Sigmoid colon (tissue), 7 donors: Measurements from ENCODE around the gene ZNF543. TPM values are rescaled to one million over a fixed set of nuclear protein-coding genes. Genes with fewer than 3 reads are reported as not detected.

Source experiments
- DNase-seq: peaks from one replicate; pipeline ENCODE4 v3.0.0-alpha.2; 2019
- H3K27ac ChIP-seq, 4 donors: fragments of 200-600 bp; sonication (generic); one replicate each; pipeline ENCODE4 v1.5.1; 2016 to 2019; ENCODE audit warnings: mild to moderate bottlenecking in 1 of 4
- H3K27me3 ChIP-seq, 3 donors: fragments of 200-600 bp; sonication (generic); one replicate each; pipeline ENCODE4 v1.5.1; 2019; ENCODE audit warnings: mild to moderate bottlenecking in 1 of 3
- H3K36me3 ChIP-seq, 4 donors: fragments of 200-600 bp; sonication (generic); one replicate each; pipeline ENCODE4 v1.5.1; 2016 to 2019
- H3K4me1 ChIP-seq, 4 donors: fragments of 200-600 bp; sonication (generic); one replicate each; pipeline ENCODE4 v1.5.1; 2017 to 2019
- H3K4me3 ChIP-seq, 4 donors: fragments of 200-600 bp; sonication (generic); one replicate each; pipeline ENCODE4 v1.5.1; 2017 to 2019; ENCODE audit warnings: mild to moderate bottlenecking in 2 of 4, moderate library complexity in 1 of 4
- H3K9me3 ChIP-seq, 4 donors: fragments of 200-600 bp in 3 of 4; sonication (generic) in 3 of 4; one replicate each; pipeline versions ENCODE4 v1.5.1 to v1.6.1; 2013 to 2019
- EP300 ChIP-seq, 4 donors: sonication (generic); formaldehyde crosslinking; IDR thresholded peaks; one replicate each; pipeline ENCODE4 v1.6.1; 2017; ENCODE audit warnings: antibody characterized with exemption in 4 of 4
- POLR2A ChIP-seq, 2 donors: fragments of 450-650 bp; IDR thresholded peaks; one replicate each; pipeline ENCODE4 v1.6.1; 2016; ENCODE audit warnings: antibody characterized with exemption in 2 of 2, mild to moderate bottlenecking in 2 of 2, moderate library complexity in 2 of 2
- POLR2AphosphoS5 ChIP-seq, 4 donors: sonication (generic); formaldehyde crosslinking; IDR thresholded peaks; one replicate each; pipeline ENCODE4 v1.6.1; 2017; ENCODE audit warnings: antibody characterized with exemption in 4 of 4
- WGBS, 2 donors: extraction: QIAGEN DNeasy Blood & Tissue Kit; methylation state at CpG; one replicate each; pipeline ENCODE4 v1.1.7; 2013; 5-methylcytosine and 5-hydroxymethylcytosine counted together
- intact Hi-C: fragments of 100-400 bp; cut with DNase I; formaldehyde crosslinking; loops from one replicate; pipeline ENCODE4 v1.15.1; 2023
- polyA plus RNA-seq, 3 donors: library from polyadenylated mRNA; stranded (reverse); fragments of 200-250 nt; gene quantifications; one replicate each; pipeline ENCODE4 v1.2.3, GENCODE V29; 2013
- total RNA-seq, 4 donors: library from RNA; depleted of rRNA; stranded (reverse); fragments of >200 nt; gene quantifications; one replicate each; pipeline ENCODE4 v1.1.0, GENCODE V29; 2016
- TF ChIP-seq, protein P1 (sequence below), 4 experiments: fragments of 450-650 bp in 3 of 4; fragments of 200-600 bp in 1 of 4; IDR thresholded peaks; one replicate each; pipeline ENCODE4 v1.5.1; 2016 to 2019; ENCODE audit warnings: antibody characterized with exemption in 4 of 4, mild to moderate bottlenecking in 3 of 4, moderate library complexity in 2 of 4
- donor health status: healthy with polysubstance abuse.
- donor health status: Bipolar disorder and iron deficiency.
- donor health status: healthy.

The ZNF543 gene
- total and polyA plus RNA-seq, 7 donors = 0.46 to 8.1 (median 5.4) TPM

DNA sequence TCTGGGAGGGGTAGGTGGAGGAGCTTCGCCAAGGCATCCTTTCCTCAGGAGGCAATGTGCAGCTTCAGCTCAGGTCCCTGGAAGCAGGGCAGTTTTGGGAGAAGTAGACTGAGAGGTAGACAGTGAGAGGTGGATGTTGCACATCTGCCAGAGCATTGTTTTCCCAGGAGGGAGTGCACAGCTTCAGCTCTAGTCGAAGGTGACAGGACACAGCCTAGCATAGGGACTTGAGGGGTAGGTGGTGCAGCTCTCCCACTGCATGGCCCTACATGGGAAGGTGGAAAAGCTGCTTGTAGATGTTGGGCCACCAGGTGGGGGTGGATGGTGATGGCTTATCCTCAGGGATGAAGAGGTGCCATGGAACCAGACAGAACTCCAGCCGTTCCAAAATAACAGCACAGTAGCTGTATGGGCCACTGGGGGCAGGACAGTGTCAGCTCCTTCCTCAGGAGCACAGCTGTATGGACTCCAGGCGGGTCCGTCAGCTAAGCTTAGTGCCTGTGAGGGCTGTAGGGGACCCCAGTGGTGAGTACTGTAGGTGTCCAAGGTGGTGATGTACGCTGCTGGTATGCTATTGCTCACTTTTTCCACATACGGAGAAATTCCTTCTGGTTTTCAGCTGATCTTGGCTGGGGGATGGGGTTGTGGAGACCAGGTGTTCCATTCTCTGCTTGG, 17.4 kb upstream of the ZNF543 start:
- H3K36me3 ChIP-seq = peaks cover 0 to 56% (median 11%) of the 10 kb centered on the region in 4 donors
- TF ChIP-seq POLR2A (IDR thresholded peaks at IDR 0.05) = no peak
- H3K4me3 ChIP-seq = no peak overlapping the region
- no peaks in the 10 kb centered on the region for H3K27me3 ChIP-seq
- WGBS, 2 donors = 86 to 94% methylated on average over 7 of the region's 7 CpGs
- intact Hi-C loops = no loop called here
- H3K27ac ChIP-seq = no peak overlapping the region
- peaks cover 0 to 8% (median 0%) of the 10 kb centered on the region in 4 donors for H3K4me1 ChIP-seq
- DNase-seq = no peak
- H3K9me3 ChIP-seq = no peaks in the 10 kb centered on the region

DNA sequence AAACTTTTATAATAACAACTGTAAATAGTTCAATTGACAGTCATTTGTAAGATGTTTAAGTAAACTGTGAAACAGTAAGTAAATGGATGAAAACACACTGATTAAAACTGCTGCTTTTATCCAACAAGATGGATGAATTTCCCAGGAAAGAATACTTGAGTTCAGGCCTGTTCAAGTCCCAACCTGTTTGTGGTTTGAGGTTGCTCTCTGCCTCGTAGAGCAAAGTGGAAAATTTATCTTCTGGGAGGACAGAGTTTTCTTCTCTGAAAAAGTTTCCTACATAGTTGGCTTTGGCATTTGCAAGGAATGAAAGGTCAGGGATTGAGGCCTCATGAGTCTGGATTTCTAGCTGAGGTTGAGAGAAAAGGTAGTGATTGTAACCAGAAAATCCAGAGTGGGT, 15.2 kb upstream of the ZNF543 start:
- H3K27me3 ChIP-seq = no peaks in the 10 kb centered on the region
- no peak for DNase-seq
- TF ChIP-seq, protein P1, sequence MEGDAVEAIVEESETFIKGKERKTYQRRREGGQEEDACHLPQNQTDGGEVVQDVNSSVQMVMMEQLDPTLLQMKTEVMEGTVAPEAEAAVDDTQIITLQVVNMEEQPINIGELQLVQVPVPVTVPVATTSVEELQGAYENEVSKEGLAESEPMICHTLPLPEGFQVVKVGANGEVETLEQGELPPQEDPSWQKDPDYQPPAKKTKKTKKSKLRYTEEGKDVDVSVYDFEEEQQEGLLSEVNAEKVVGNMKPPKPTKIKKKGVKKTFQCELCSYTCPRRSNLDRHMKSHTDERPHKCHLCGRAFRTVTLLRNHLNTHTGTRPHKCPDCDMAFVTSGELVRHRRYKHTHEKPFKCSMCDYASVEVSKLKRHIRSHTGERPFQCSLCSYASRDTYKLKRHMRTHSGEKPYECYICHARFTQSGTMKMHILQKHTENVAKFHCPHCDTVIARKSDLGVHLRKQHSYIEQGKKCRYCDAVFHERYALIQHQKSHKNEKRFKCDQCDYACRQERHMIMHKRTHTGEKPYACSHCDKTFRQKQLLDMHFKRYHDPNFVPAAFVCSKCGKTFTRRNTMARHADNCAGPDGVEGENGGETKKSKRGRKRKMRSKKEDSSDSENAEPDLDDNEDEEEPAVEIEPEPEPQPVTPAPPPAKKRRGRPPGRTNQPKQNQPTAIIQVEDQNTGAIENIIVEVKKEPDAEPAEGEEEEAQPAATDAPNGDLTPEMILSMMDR (IDR thresholded peaks at IDR 0.05) = no peak
- TF ChIP-seq POLR2A (IDR thresholded peaks at IDR 0.05) (no peak), EP300 (IDR thresholded peaks at IDR 0.05) (no peak), POLR2AphosphoS5 (IDR thresholded peaks at IDR 0.05) (no peak)
- no peak overlapping the region for H3K27ac ChIP-seq
- H3K4me1 ChIP-seq = peaks cover 0 to 8% (median 0%) of the 10 kb centered on the region in 4 donors
- H3K9me3 ChIP-seq = no peaks in the 10 kb centered on the region
- H3K4me3 ChIP-seq = no peak overlapping the region
- 46 to 49% methylated on average over 1 of the region's 1 CpG for WGBS, 2 donors
- peaks cover 0 to 41% (median 8%) of the 10 kb centered on the region in 4 donors for H3K36me3 ChIP-seq
- intact Hi-C loops = no loop called here

DNA sequence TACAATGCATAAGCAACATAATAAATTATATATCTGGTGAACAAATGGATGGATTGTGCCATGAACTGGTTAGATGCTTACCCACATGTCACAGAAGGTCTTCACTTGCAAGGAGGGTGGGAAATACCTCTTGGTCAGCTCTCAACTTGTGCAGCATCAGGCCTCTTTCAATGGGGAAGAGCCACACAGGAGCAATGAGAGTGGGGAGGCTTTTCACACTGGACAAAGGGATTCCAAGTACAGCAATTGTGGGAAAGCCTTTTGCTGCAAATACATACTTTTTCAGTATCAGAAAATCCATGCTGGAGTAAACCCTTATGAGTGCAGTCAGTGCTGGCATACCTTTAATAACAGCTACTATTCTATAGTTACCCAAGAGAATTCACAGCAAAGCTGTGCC, 11.8 kb upstream of the ZNF543 start:
- intact Hi-C loops = no loop called here
- Histone ChIP-seq H3K4me3 (no peak overlapping the region), H3K36me3 (peaks cover 0 to 12% (median 1%) of the 10 kb centered on the region in 4 donors), H3K9me3 (no peaks in the 10 kb centered on the region), H3K27ac (no peak overlapping the region), H3K27me3 (no peaks in the 10 kb centered on the region), H3K4me1 (no peaks in the 10 kb centered on the region)
- TF ChIP-seq EP300 (IDR thresholded peaks at IDR 0.05) (no peak), POLR2AphosphoS5 (IDR thresholded peaks at IDR 0.05) (peak in 1 of 4 donors; percentile 7), POLR2A (IDR thresholded peaks at IDR 0.05) (no peak)
- TF ChIP-seq, protein P1 (IDR thresholded peaks at IDR 0.05) = no peak
- no peak for DNase-seq

DNA sequence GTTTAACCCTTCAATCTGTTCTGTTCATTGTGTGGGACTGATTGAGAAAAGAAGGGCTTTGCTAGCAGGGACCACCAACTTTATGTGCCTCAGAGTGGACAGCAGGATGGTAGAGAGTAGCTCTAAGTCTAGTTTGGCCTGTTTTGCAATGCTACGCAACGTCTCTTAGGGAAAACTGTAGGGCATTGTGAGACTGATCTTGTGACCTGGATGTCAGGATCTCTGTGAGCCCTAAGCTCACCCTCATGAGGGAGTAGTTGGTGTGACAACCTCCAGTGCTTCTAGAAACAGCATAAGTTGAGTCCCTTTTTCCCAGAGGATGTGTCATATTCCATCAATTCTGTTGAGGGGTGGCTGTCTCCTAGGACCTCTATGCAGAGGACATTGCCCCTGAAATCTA, 9.5 kb upstream of the ZNF543 start:
- DNase-seq = no peak
- Histone ChIP-seq H3K4me3 (no peak overlapping the region), H3K9me3 (no peaks in the 10 kb centered on the region), H3K27me3 (no peaks in the 10 kb centered on the region), H3K4me1 (no peaks in the 10 kb centered on the region), H3K36me3 (no peaks in the 10 kb centered on the region), H3K27ac (no peak overlapping the region)
- TF ChIP-seq, protein P1 (IDR thresholded peaks at IDR 0.05) = no peak
- TF ChIP-seq POLR2A (IDR thresholded peaks at IDR 0.05) (no peak), POLR2AphosphoS5 (IDR thresholded peaks at IDR 0.05) (no peak), EP300 (IDR thresholded peaks at IDR 0.05) (no peak)
- intact Hi-C loops = no loop called here
- 81 to 84% methylated on average over 2 of the region's 2 CpGs for WGBS, 2 donors

DNA sequence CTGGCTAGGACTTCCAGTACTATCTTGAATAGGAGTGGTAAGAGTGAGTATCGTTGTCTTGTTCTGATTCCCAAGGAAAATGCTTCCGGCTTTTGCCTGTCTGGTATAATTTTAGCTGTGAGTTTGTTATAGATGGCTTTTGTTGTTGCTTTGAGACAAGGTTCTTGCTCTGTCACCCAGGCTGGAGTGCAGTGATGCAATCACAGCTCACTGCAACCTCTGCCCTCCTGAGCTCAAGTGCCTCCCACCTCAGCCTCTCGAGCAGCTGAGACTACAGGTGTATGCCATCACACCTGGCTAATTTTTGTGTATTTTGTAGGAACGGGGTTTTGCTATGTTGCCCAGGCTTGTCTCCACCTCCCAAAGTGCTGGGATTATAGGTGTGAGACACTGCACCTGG, 6.1 kb upstream of the ZNF543 start:
- no peaks in the 10 kb centered on the region for H3K9me3 ChIP-seq
- TF ChIP-seq EP300 (IDR thresholded peaks at IDR 0.05) (no peak), POLR2A (IDR thresholded peaks at IDR 0.05) (no peak), POLR2AphosphoS5 (IDR thresholded peaks at IDR 0.05) (no peak)
- TF ChIP-seq, protein P1 (IDR thresholded peaks at IDR 0.05) = no peak
- no peak overlapping the region for H3K27ac ChIP-seq
- H3K4me1 ChIP-seq = no peaks in the 10 kb centered on the region
- 63 to 74% methylated on average over 4 of the region's 4 CpGs for WGBS, 2 donors
- no peak for DNase-seq
- no peaks in the 10 kb centered on the region for H3K27me3 ChIP-seq
- no peaks in the 10 kb centered on the region for H3K36me3 ChIP-seq
- H3K4me3 ChIP-seq = no peak overlapping the region
- intact Hi-C loops = no loop called here
